WTC11 (cell line): Measurements from ENCODE around the gene PEX1. TPM values are rescaled to one million over a fixed set of nuclear protein-coding genes. Genes with fewer than 3 reads are reported as not detected.

Source experiments
- ATAC-seq: fragments of 200-7000 bp; cut with Tn5 transposase; 2 replicates; pipeline ENCODE4 v1.10.0; 2021; ENCODE audit warnings: mild to moderate bottlenecking, moderate library complexity
- CTCF ChIA-PET: fragments of 300-600 bp; sonication (Branson Sonifier 250); formaldehyde crosslinking; loops from one replicate; lab custom pipeline; 2021; ENCODE audit warnings: antibody characterized with exemption; lab: Charles Lee
- POLR2A ChIA-PET: fragments of 350-600 bp; sonication (Branson Sonifier 250); formaldehyde crosslinking; loops from one replicate; lab custom pipeline; 2021; ENCODE audit warnings: antibody characterized with exemption; lab: Charles Lee
- DNase-seq: peaks from one replicate; pipeline ENCODE4 v3.0.0; 2021; ENCODE audit warnings: low spot score
- H3K27ac Mint-ChIP-seq: 2 replicates; pipeline ENCODE4 v1.8.0; 2021; ENCODE audit warnings: mixed read lengths
- H3K27me3 Mint-ChIP-seq: 2 replicates; pipeline ENCODE4 v1.8.0; 2021; ENCODE audit warnings: low read depth, mild to moderate bottlenecking, moderate library complexity, mixed read lengths
- H3K36me3 Mint-ChIP-seq: 2 replicates; pipeline ENCODE4 v1.8.0; 2021; ENCODE audit warnings: mixed read lengths
- H3K4me1 Mint-ChIP-seq: 2 replicates; pipeline ENCODE4 v1.8.0; 2022; ENCODE audit warnings: mixed read lengths
- H3K4me3 Mint-ChIP-seq: 2 replicates; pipeline ENCODE4 v1.8.0; 2021; ENCODE audit warnings: mild to moderate bottlenecking, moderate library complexity, mixed read lengths
- H3K9me3 Mint-ChIP-seq: 2 replicates; pipeline ENCODE4 v1.8.0; 2021; ENCODE audit warnings: mixed read lengths
- ARID4B ChIP-seq: sonication (generic); formaldehyde crosslinking; IDR thresholded peaks from 2 replicates; pipeline ENCODE4 v1.8.0; 2023; ENCODE audit warnings: missing genetic modification reagents, mild to moderate bottlenecking, borderline replicate concordance
- CREM ChIP-seq: sonication (generic); formaldehyde crosslinking; IDR thresholded peaks from 2 replicates; pipeline ENCODE4 v1.8.1; 2022; ENCODE audit warnings: mild to moderate bottlenecking, missing genetic modification reagents, moderate library complexity
- CTCF ChIP-seq: fragments of 200-600 bp; IDR thresholded peaks from 2 replicates; pipeline ENCODE4 v1.8.0; 2022; ENCODE audit warnings: antibody characterized with exemption
- E2F5 ChIP-seq: sonication (generic); formaldehyde crosslinking; IDR thresholded peaks from 2 replicates; pipeline ENCODE4 v1.8.1; 2022; ENCODE audit warnings: mild to moderate bottlenecking, moderate library complexity, missing genetic modification reagents
- FOXP1 ChIP-seq: sonication (generic); formaldehyde crosslinking; IDR thresholded peaks from 2 replicates; pipeline ENCODE4 v1.8.0; 2022; ENCODE audit warnings: missing genetic modification reagents, mild to moderate bottlenecking, moderate library complexity, borderline replicate concordance
- GABPB1 ChIP-seq: sonication (generic); formaldehyde crosslinking; IDR thresholded peaks from 2 replicates; pipeline ENCODE4 v1.8.1; 2023; ENCODE audit warnings: mild to moderate bottlenecking, missing genetic modification reagents
- HMGXB4 ChIP-seq: sonication (generic); formaldehyde crosslinking; IDR thresholded peaks from 2 replicates; pipeline ENCODE4 v1.8.1; 2023; ENCODE audit warnings: mild to moderate bottlenecking, moderate library complexity, missing genetic modification reagents
- TP53 ChIP-seq: sonication (generic); formaldehyde crosslinking; IDR thresholded peaks from 2 replicates; pipeline ENCODE4 v1.8.1; 2023; ENCODE audit warnings: mild to moderate bottlenecking, missing genetic modification reagents
- ZNF232 ChIP-seq: sonication (generic); formaldehyde crosslinking; IDR thresholded peaks from 2 replicates; pipeline ENCODE4 v1.8.0; 2022; ENCODE audit warnings: mild to moderate bottlenecking, missing genetic modification reagents
- ZNF512 ChIP-seq: sonication (generic); formaldehyde crosslinking; IDR thresholded peaks from 2 replicates; pipeline ENCODE4 v1.8.1; 2022; ENCODE audit warnings: missing genetic modification reagents, borderline replicate concordance
- total RNA-seq: library from RNA; stranded (reverse); gene quantifications from 3 replicates; pipeline ENCODE4 v1.2.3, GENCODE V29; 2021
- TF ChIP-seq, protein P1 (sequence below): fragments of 250-450 bp; sonication (Bioruptor Pico); IDR thresholded peaks from 2 replicates; pipeline ENCODE4 v1.9.0; 2021; ENCODE audit warnings: moderate library complexity, mild to moderate bottlenecking, inconsistent platforms, borderline replicate concordance

PEX1 gene
- total RNA-seq, 1 experiment from 2014 or later, result 24.9 TPM

GRCh38 chr7:92462560-92462959 lies 65.8 kb downstream of the PEX1 start (continued):
- TF ChIP-seq ARID4B (CRISPR knock-in tag) (no peak), E2F5 (CRISPR knock-in tag) (no peak), ZNF232 (CRISPR knock-in tag) (no peak), CREM (CRISPR knock-in tag) (no peak), HMGXB4 (CRISPR knock-in tag) (no peak), GABPB1 (no peak), ZNF512 (CRISPR knock-in tag) (no peak), FOXP1 (no peak)
- TF ChIP-seq, protein P1, sequence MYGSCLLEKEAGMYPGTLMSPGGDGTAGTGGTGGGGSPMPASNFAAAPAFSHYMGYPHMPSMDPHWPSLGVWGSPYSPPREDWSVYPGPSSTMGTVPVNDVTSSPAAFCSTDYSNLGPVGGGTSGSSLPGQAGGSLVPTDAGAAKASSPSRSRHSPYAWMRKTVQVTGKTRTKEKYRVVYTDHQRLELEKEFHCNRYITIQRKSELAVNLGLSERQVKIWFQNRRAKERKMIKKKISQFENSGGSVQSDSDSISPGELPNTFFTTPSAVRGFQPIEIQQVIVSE (CRISPR knock-in tag), result no peak

DNA sequence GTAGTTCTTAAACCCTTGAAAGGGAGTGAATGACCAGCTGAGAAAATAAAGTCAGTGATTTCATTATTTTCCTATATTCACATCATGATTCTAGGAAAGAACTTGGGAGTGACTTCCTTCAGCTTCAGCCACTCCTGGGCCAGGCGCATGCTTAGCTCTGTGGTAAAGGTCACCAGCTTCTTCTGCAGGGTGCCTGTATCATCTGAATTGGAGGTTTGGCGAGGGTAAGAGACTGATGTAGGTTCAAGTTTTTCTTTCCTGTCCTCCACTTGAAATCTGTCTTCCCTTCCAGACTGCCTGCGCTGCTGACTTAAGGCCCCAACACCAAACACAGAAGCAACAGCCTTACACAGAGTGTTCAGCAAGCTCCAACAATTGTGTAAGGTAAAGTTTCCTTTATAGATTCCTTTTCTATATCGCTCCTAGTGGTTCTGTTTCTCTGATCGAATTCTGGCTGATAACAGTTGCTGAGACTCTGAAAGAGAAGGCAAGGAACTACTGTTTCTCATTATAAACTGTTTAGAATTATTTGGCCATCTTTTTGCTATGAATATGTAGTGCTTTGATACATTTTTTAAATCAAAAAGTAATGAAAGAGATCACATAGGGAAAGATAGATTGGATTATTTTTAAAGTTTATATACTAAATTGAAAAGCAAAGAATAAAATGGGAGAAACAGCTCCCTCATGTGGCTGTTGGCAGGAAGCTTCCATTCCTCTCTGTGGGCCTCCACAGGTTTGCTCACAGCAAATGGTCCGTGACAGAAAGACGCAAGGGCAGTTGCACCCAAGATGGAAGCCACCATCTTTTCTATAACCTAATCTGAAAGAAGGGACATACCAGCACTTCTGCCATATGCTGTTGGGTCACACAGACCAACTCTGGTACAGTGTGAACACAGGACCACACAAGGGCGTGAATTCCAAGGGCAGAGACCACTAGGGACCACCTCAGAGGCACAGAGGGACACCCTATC lies 67.0 kb downstream of the PEX1 start:
- no peaks in the 10 kb centered on the region for H3K27me3 Mint-ChIP-seq
- H3K9me3 Mint-ChIP-seq, result no peaks in the 10 kb centered on the region
- no peak overlapping the region for H3K4me3 Mint-ChIP-seq
- POLR2A ChIA-PET, result interaction anchor here (0.6 kb wide), 1 partner anchor 27 kb away, joined by 3 read pairs; no protein-coding TSS in a partner anchor
- H3K4me1 Mint-ChIP-seq, result 0 out of 2 replicates have a peak, but pooled peaks cover 3% of the 10 kb centered on the region
- TF ChIP-seq TP53 (CRISPR knock-in tag), result no peak
- peak; percentile 25; the same call in 1 of the 2 replicates for TF ChIP-seq CTCF
- TF ChIP-seq, all 79 proteins: peak for 1
- Mint-ChIP-seq H3K36me3 (peaks cover 6% of the 10 kb centered on the region), H3K27ac (no peak overlapping the region)
- CTCF ChIA-PET, result interaction anchor here (0.7 to 2.7 kb wide), 22 partner anchors 14 to 581 kb away, joined by 3 to 42 read pairs (median 4); partner anchors contain the start of genes ANKIB1, CYP51A1, GATAD1 and KRIT1
- peak; percentile 85 for ATAC-seq
- DNase-seq, result peak; percentile 33
